Measurements from ENCODE around the gene BABAM2.
"Not testable (repeated sequence)": the region's sequence is repeated elsewhere in the genome, so short reads cannot be mapped to it uniquely, and the experiment has no call there.

Gene BABAM2

DNA sequence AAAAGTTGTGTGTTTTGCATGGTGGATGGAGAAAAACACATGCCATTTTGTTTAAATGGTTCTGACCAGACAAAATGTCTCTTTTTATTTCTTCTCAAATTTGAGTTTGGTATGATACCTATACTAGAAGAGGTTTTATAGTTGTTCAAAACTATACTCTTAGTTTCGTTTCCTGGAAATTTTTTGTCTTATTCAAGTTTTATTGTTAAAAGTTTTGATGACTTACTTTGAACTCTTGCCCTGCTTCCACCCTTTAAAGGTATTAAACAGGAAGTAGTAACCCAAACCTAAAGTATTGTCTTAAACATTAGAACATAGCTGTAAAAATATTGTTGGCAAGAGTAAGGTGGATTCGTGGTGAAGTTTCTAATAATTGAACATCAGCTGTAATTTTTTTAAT, 98.2 kb downstream of the BABAM2 start:
- no peak for FAIRE-seq

DNA sequence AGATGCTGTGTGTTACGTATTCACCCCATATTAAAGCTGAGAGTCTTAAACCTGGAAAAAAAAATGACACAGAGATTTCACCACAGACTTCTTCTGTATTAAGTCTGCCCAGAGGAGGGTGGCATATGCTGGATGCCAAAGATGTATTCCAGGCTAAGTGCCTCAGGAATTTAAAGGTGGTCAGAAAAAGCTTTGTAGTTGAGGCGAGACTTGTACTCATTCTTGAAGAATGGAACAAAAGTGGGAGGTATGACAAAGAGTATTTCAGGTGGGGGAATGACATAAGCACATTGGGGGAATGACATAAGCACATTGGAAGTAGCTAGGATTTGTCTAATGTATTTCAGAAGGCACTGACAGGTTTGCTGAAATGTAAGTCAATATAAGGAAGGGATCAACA, 98.6 kb downstream of the BABAM2 start:
- FAIRE-seq, result no peak

DNA sequence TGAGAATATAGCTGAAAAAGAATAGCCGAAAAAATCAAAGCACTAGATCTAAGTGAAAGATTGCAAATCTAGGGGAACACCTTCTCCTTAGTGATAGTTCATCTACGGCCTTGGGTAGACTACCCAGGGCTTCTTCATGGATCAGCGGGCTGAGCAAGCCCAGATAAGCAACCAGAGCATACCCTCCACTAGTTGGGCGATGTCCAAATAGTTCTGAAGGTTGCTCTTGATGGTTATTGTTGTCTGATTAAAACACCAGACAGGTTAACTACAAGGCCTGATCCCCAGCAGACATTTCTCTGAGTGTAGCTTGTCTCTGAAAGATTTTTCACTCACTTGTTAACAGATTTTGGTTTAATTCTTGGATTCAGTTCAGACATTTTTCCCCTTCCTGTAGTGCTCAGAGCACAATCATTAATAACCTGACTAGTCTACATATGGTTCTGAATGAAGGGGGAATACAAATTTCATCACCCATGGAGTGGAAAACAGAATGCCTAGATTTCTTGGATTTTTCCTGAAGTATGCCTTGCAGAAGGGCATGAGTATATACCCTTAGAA, 99.6 kb downstream of the BABAM2 start:
- FAIRE-seq, result no peak

DNA sequence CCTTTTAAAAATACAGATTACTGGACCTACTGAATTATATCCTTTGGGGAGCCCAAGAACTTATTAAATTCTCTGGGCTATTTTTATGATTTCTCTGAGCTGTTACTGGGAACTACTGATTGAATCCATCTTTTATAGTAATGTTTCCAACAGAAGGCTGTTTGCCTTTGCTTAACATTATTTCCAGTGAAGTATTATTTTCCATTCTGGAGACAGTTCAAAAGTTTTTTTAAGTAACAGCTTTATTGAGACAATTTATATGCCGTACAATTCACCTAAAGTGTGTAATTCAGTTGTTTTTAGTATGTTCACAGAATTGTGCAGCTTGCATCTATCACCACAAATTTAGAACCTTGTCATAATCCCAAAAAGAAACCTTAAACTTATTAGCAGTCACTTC, 100.6 kb downstream of the BABAM2 start:
- no peak for FAIRE-seq

DNA sequence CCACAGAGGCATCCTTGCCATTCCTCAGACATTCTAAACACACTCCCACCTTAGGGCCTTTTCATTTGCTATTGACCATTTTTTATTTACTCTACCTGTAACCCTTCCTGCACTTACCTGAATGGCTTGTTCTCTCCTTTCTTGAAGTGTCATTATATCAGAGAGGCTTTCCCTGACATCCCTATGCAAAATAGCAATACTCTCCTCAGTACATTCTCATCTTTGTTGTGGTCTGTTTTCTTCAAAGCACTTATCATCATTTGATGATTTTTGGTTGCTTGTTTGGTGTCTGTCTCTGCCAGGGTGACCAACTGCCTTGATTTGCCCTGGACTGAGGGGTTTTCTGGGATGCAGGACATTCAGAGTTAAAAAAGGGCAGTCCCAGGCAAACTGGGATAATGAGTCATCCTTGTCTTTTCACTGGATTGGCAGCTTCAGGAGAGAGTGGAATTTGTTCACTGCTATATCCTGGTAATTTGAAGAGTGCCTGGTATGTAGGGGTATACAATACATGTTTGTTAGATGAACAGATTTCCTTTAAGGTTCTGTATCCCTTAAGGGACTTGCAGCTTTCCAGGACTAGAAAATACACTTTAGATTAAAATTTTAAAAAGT, 102.4 kb downstream of the BABAM2 start:
- FAIRE-seq, result no peak

DNA sequence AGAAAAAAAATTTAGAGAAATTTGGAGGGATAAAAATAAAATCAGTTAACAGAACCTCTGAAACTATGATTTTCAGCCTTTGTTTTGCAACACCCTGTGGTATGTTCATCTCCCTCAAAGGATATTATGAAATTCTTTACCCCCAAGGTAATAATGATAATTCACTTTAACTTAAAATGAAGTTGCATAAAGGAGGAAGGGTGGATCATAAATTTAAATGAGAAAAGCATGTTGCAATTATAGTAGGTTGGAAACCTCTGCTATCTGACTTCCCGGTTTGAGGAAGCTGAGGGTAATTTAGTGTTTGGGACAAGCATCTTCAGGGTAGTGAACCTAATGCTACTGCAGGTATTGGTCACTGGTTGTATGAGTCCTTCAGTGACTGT, 102.9 kb downstream of the BABAM2 start:
- no peak for FAIRE-seq

DNA sequence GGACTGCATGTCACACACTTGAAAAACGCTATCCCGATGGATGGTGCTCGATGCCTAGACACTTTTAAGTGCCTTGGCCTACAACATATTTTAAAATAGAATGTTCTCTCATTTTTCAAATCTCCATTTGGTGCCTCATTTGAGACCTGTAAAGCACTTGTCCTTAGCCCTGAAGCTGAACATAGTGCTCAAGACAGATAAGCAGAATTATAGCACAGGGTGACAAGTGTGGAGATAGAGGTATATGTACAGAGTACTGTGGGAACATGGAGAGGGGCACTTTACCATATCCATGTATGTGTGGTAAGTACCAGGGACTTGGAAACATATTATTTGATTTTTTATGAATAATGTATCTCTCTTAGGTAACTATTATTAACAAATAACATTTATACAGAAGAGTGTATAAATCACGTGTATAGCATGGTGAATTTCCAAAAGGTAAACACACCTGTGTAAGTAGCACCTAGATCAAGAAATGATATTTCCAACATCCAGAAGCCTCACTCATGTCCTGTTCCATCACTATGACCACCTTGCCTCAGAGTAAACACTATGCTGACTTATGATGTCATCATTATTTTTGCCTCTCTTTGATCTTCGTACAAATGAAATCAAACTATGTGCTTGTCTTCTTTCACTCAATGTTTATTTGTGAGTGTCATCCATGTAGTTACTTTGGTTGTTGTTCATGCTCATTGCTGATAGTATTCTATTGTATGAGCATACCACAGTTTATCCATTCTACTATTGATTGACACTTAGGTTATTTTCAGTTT, 103.6 kb downstream of the BABAM2 start:
- FAIRE-seq, result no peak

DNA sequence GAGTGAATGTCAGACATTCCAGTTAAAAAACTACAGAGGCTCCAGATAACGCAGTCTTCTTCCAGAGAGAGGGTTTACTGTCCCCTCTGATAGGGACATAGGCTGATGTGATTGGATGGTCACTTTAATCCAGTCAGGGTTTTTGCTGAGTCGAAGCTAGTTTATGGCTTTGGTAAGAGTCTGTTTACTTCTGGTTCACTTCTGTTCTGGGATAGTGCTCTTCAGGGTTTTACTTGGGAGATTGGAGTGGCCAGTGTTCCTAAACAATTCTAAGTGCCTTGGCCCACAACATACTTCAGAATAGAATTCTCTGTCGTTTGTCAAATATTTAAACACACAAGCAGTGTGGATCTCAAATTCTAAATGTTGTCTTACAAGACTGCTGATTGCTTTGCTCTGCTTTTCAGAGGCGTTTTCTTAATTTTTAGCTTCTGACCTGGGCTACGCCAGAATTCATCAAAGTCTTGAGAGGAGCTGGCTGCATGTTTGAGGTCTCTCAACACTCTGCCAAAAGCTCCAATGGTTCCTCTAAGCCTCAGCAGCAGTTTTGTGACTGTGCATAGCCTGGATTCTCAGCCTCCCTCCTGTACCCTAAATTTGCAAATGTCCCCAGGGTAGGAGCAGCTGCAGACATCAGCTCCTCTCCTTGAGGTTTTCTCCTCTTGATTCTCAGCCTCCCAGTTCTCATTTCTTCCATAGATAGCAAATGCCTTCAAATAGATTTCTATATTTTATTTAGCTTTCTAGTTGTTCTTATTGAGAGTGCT, 105.8 kb downstream of the BABAM2 start:
- no peak for FAIRE-seq

DNA sequence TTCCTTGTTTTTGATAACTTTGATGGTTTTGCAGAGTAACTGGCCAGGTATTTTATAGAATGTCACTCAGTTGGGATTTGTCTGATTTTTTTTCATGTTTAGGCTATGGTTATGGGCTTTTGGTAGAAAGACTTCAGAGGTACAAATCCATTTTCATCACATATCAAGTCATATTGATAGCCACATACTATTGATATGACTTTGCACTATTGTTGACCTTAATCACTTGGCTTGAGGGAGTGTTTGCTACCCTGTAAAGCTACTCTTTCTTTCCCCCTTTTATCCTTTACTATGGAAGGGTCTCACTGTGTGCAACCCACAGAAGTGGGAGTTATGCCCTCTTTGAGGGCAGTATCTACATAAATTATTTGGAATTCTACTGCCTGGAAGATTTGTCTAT, 109.8 kb downstream of the BABAM2 start:
- FAIRE-seq, result no peak

DNA sequence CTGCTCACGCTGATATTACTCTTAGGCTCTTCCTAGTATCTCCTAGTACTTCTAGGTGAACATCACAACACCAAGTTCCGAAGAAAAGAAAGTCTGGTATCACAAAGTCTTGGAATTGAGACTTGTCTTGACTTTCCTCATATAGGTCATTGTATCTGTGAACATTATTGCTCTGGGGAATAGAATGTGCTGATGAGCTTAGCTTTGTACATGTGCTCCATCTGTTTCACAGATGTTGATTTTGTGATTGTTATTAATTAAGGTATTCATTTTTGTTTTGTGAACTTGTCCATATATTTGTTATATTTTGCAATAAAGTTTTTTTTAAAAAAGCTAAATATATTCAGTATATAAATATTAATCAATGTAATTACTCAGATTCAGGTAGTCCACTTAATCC, 111.7 kb downstream of the BABAM2 start:
- FAIRE-seq, result peak; percentile 11

DNA sequence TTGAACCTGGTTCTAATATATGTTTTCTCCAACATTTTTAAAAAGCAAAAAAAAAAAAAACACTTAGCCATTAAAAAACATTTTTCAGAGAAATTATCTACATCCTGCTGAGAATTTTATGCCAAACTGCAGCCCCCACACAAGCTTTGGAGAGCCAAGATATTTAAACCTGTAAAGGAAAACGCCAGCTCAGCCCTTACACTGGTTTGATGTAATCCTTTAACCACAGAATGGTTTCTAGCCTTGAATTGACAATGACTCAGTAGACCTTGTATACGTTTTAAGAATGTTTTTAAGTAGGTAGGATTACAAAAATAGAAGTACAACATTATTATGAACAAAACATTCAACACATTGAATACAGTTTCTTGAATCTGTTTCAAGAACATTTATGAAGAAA, 113.6 kb downstream of the BABAM2 start:
- FAIRE-seq, result peak; percentile 50

DNA sequence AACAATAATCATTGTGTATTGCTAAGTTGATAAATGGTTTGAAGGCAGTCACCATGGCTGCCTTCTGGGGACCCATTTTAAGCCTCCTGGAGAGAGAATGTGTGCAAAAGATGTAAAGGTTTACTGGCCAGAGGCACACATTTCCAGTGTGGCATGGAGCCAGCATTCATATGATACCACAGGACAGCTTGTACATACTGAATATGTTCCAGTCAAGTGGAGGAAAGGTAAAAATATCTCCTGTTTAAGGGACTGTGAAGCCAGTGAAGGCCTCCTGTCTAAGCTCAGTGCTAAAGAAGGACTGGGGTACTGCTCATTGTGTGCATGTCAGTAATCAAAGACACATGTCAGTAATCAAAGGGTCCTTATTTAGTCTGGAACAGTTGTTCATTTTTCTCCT, 119.2 kb downstream of the BABAM2 start:
- no peak for FAIRE-seq

DNA sequence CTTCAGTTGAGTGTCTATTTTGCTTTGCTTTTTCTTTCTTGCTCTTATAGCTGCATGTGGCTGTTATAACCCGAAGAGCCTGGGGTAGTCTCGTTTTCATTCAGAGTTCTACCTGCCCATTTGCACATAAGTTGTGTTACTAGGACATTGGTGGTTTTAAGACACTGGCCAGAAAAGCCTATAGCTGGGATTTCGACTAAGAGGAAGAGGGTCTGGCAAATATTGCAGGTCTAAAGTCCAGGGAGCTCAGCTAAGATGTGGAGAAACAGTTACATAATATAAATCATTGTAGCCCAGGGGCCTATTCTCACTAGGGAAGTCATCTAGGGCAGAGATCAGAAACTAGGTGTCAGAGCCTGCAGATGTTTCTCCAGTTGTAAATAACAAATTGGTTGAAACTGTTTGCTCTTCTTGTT, 120.8 kb downstream of the BABAM2 start:
- no peak for FAIRE-seq

DNA sequence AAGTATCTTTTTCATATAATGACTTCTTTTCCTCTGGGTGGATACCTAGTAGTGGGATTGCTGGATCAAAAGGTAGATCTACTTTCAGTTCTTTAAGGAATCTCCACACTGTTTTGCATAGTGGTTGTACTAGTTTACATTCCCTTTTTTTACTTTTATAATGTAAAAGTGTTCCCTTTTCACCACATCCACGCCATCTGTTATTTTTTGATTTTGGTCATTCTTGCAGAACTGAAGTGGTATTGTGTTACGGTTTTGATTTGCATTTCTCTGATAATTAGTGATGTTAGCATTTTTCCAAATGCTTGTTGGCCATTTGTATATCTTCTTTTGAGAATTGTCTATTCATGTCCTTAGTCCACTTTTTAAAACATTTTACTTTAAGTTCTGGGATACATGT, 127.9 kb downstream of the BABAM2 start:
- not testable (repeated sequence) for FAIRE-seq

DNA sequence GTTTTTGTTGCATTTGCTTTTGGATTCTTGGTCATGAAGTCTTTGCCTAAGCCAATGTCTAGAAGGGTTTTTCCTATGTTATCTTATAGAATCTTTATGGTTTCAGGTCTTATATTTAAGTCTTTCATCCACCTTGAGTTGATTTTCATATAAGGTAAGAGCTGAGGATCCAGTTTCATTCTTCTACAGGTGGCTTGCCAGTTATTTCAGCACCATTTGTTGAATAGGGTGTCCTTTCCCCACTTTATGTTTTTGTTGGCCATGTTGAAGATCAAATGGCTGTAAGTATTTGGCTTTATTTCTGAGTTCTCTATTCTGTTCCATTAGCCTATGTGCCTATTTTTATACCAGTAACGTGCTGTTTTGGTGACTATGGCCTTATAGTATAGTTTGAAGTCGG, 129.0 kb downstream of the BABAM2 start:
- not testable (repeated sequence) for FAIRE-seq

DNA sequence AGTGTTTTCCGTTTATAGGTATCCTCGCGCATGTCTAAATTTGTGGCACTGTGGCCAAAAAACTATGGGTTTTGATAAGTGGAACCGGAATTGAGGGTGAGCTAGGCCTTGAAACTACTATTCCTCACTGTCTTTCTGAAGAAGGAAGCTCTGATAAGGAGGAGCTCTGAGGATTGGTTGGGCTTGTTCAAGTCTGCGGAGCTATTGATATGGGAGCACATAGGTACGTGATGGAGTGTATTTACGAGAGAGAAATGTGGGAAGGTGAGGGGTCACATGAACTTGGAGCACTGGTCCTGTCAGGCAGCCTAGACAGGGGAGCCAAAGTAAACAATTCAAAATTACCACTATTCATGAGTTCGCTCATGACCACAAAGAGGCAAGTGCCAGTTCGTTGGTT, 131.4 kb downstream of the BABAM2 start:
- FAIRE-seq, result no peak

DNA sequence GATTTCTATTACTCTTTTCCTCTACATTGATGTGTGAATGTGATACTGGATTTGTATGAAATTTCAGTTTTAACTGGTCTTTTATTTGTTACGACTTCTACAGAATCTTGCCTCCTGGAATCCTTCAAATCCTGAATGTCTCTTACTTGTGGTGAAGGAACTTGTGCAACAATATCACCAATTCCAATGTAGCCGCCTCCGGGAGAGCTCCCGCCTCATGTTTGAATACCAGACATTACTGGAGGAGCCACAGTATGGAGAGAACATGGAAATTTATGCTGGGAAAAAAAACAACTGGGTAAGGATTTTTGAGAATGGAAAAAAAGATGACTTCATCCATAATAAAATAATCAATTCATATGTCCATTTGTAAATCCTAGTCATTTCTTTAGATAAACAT, 134.6 kb downstream of the BABAM2 start:
- no peak for FAIRE-seq

DNA sequence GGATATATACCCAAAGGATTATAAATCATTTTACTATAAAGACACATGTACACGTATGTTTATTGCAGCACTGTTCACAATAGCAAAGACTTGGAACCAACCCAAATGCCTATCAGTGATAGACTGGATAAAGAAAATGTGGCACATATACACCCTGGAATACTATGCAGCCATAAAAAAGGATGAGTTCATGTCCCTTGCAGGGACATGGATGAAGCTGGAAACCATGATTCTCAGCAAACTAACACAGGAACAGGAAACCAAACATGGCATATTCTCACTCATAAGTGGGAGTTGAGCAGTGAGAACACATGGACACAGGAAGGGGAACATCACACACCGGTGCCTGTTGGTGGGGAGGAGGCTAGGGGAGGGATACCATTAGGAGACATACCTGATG, 135.7 kb downstream of the BABAM2 start:
- not testable (repeated sequence) for FAIRE-seq

DNA sequence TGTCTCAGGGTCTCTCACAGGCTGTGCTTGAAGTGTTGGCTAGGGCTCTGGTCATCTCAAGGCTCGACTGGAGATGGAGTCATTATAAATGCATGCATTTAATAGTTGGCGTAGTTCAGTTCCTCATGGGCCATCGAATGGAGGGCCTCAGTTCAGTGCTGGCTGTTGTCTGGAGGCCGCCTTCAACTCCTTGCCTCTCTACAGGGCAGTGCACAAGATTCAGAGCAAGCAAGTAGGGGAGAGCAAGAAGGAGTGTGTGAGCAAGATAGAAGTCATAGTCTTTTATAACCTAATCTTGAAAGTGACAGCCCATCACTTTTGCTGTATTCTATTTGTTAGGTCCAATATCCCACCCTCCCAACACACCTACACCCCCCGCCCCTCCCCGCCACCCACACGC, 137.5 kb downstream of the BABAM2 start:
- no peak for FAIRE-seq

DNA sequence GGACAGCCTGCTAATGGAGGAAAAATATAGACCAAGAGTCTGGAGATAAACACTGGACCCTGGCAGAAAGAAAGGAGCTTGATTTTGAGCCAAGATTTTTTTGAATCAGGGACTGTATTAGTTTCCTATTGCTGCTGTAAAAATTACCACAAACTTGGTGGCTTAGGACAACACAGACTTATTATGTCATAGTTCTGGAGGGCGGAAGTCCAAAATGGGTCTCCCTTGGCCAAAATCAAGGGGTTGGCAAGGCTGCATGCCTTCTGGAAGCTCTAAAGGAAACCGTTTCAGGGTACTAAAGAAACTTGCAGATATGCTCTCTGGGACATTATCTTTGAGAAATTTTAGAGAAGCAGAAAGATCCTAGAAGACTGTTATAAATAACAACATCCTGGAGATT, 140.1 kb downstream of the BABAM2 start:
- FAIRE-seq, result no peak

DNA sequence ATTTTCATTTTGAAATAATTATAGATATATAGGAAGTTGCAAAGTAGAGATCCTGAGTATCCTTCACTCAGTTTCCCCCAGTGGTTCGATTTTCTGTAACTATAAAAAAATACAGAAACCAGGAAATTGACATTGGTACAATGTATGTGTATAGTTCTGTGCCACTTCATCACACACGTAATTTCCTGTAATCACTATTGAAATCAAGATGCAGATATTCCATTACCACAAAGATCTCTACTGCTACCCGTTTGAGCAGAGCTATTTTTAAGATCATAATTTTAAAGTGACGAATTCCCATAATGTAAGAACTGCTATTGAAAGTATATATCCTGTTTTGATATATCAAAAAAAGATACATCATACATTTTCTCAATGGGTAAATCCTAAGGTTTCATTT, 142.3 kb downstream of the BABAM2 start:
- FAIRE-seq, result no peak

DNA sequence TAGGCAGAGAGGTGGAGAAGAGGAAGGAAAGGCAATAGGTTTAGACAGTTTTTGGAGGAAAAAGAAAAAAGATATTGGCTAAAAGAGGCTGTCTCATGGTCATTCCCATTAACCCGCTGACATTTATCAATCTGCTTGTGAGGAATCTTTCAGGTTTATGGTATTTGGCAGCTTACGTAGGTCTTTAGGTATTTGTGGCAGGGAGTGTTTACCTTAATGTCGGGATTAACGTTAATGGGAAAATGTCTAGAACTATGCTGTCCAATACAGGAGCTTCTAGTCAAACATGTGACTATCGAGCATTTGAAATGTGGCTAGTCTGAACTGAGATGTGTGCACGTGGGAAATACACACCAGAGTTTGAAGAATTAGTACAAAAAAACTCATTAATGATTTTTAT, 144.2 kb downstream of the BABAM2 start:
- no peak for FAIRE-seq

DNA sequence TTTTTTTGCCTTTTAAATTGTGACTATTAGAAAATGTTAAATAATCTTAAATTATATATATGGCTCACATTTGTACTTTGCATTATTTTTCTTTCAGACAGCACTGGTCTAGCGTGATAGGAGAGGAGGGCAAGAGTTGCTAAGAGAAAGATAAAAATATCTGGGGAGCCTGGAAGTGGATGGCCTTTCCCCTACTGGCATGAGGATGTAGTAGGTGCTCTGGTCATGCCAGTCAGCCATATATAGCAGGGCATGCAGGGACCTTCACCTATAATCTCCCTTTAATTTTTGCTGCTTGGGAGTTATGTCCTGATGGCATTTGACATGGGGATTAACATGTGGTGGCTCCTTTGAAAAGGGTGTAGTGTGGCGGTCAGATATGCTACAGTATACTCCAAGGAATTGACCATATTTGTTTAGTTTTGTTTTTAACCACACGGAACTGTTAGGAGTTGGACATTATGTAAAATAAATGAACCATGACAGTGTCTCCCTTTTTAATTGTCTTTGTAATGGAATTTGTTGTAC, 144.7 kb downstream of the BABAM2 start:
- no peak for FAIRE-seq

DNA sequence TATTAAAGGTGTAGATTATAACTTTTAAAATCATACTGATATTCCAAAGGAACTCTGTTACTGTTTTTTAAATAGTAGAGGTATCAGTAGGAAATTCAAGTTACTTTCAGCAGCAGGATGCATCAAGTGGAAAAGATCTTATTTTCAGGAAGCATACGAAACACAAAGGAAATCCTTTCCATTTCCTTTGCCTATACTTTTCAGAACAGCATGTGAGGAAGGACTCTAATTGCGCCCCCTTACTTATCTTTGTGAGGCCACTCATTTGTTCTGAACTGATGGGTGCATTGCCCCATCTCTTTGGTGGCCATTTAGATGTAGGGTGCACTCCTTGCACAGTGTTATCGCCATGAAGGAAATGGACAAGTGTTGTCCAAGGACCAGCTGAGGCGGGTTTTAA, 145.3 kb downstream of the BABAM2 start:
- FAIRE-seq, result no peak

All from TTC549 (cell line).